Endothelial cell of umbilical vein (primary cell): ENCODE data around the gene FAM47C. TPM values are rescaled to one million over a fixed set of nuclear protein-coding genes. Genes with fewer than 3 reads are reported as not detected.
A peak's percentile ranks its signal among the peaks of the same experiment; 100 is the strongest.
"Not testable (repeated sequence)": the region's sequence is repeated elsewhere in the genome, so short reads cannot be mapped to it uniquely, and the experiment has no call there.

Experiments
- BruUV-seq: library from RNA; stranded (reverse); fragments of 400-500 nt; replicated peaks from 2 replicates; lab custom pipeline; 2021; lab: Mats Ljungman, UMichigan
- CTCF ChIA-PET: fragments of 300-600, 350-600 bp; sonication (Branson Sonifier 250); formaldehyde crosslinking; loops from one replicate; lab custom pipeline; 2021; ENCODE audit warnings: antibody characterized with exemption, inconsistent platforms; lab: Charles Lee
- POLR2A ChIA-PET: fragments of 300-600, 350-600 bp; sonication (Branson Sonifier 250); formaldehyde crosslinking; loops from one replicate; lab custom pipeline; 2021; ENCODE audit warnings: antibody characterized with exemption, inconsistent platforms; lab: Charles Lee
- DNase-seq: peaks from one replicate; pipeline ENCODE4 v3.0.0-alpha.2; 2011; ENCODE audit warnings: low read depth, low spot score
- FAIRE-seq: peaks from 2 replicates; lab custom pipeline; 2011; peaks lifted over from hg19 to GRCh38; lab: Jason Lieb, UNC
- H2AFZ ChIP-seq: 2 replicates; pipeline ENCODE4 v1.6.0; 2012; ENCODE audit warnings: low read depth, low read length, control low read depth, inconsistent platforms
- H3K27ac ChIP-seq: 2 replicates; pipeline ENCODE4 v1.5.1; 2011; ENCODE audit warnings: low read depth, mild to moderate bottlenecking, control low read depth, low read length, moderate library complexity; ENCODE audit not compliant: insufficient read depth
- H3K27me3 ChIP-seq, 2 experiments: 2 replicates each; pipeline versions ENCODE4 v1.6.0 to v1.6.1; 2011; ENCODE audit warnings: low read length in 2 of 2, mixed read lengths in 1 of 2; ENCODE audit not compliant: control insufficient read depth in 2 of 2, insufficient read depth in 2 of 2
- H3K36me3 ChIP-seq, 2 experiments: 2 replicates in 1 of 2; 3 replicates in 1 of 2; pipeline ENCODE4 v1.5.1; 2011; ENCODE audit warnings: low read length in 2 of 2, mild to moderate bottlenecking in 1 of 2, moderate library complexity in 1 of 2; ENCODE audit not compliant: control insufficient read depth in 2 of 2, insufficient read depth in 2 of 2; ENCODE audit errors: extremely low read depth in 1 of 2
- H3K4me1 ChIP-seq: 3 replicates; pipeline ENCODE4 v1.5.1; 2011; ENCODE audit warnings: mild to moderate bottlenecking, low read length; ENCODE audit not compliant: control insufficient read depth, insufficient read depth; ENCODE audit errors: extremely low read depth
- H3K4me2 ChIP-seq: 2 replicates; pipeline ENCODE4 v1.6.1; 2011; ENCODE audit warnings: low read length, control low read depth, mixed read lengths; ENCODE audit not compliant: insufficient read depth
- H3K4me3 ChIP-seq, 3 experiments: fragments of 200-600 bp in 1 of 3; sonication (generic), shearing (Covaris generic) in 1 of 3; replicated peaks in 1 of 3; 2 replicates each; pipeline ENCODE4 v1.5.1; 2011 to 2016; ENCODE audit warnings: control low read depth in 3 of 3, low read length in 3 of 3, mild to moderate bottlenecking in 2 of 3, inconsistent platforms in 1 of 3, low read depth in 1 of 3, moderate library complexity in 1 of 3; ENCODE audit not compliant: insufficient read depth in 1 of 3
- H3K79me2 ChIP-seq: 2 replicates; pipeline ENCODE4 v1.6.0; 2012; ENCODE audit warnings: low read length, inconsistent platforms; ENCODE audit not compliant: control insufficient read depth, insufficient read depth
- H3K9ac ChIP-seq: replicated peaks from 2 replicates; pipeline ENCODE3; 2011; ENCODE audit warnings: low read length, control low read depth; ENCODE audit not compliant: insufficient read depth; ENCODE audit errors: extremely low read depth
- H3K9me1 ChIP-seq: replicated peaks from 3 replicates; pipeline ENCODE4 v1.6.0; 2011; ENCODE audit warnings: mild to moderate bottlenecking, low read length; ENCODE audit not compliant: control insufficient read depth, insufficient read depth; ENCODE audit errors: extremely low read depth
- H3K9me3 ChIP-seq: replicated peaks from 2 replicates; pipeline ENCODE4 v1.5.1; 2012; ENCODE audit warnings: low read length, inconsistent platforms; ENCODE audit not compliant: control insufficient read depth, insufficient read depth
- H4K20me1 ChIP-seq: replicated peaks from 2 replicates; pipeline ENCODE3; 2011; ENCODE audit warnings: mild to moderate bottlenecking, low read length; ENCODE audit not compliant: control insufficient read depth, insufficient read depth; ENCODE audit errors: extremely low read depth
- CTCF ChIP-seq, 2 donors: IDR thresholded peaks; 1 replicate in 1 of 2; 2 replicates in 1 of 2; pipeline ENCODE4 v1.5.1; 2011; ENCODE audit warnings: low read length in 2 of 2, mild to moderate bottlenecking in 2 of 2, moderate library complexity in 2 of 2, control low read depth in 1 of 2, inconsistent platforms in 1 of 2, low read depth in 1 of 2; ENCODE audit not compliant: insufficient read depth in 1 of 2; ENCODE audit errors: extremely low read depth in 1 of 2
- EZH2 ChIP-seq: IDR thresholded peaks from 2 replicates; pipeline ENCODE4 v1.6.1; 2012; ENCODE audit warnings: borderline replicate concordance, low read depth, mild to moderate bottlenecking, moderate library complexity, low read length, inconsistent platforms; ENCODE audit not compliant: severe bottlenecking
- FOS ChIP-seq: IDR thresholded peaks from 2 replicates; pipeline ENCODE4 v1.6.1; 2011; ENCODE audit warnings: mild to moderate bottlenecking, low read length, moderate library complexity, borderline replicate concordance; ENCODE audit not compliant: insufficient read depth
- GATA2 ChIP-seq: IDR thresholded peaks from 2 replicates; pipeline ENCODE4 v1.7.0; 2011; ENCODE audit warnings: low read depth, mild to moderate bottlenecking, moderate library complexity, mixed read lengths, low read length; ENCODE audit not compliant: insufficient read length, insufficient read depth
- JUN ChIP-seq: IDR thresholded peaks from 2 replicates; pipeline ENCODE4 v1.6.1; 2011; ENCODE audit warnings: borderline replicate concordance, low read depth; ENCODE audit not compliant: insufficient read length, insufficient read depth
- MAX ChIP-seq: IDR thresholded peaks from 2 replicates; pipeline ENCODE4 v1.6.1; 2011; ENCODE audit not compliant: insufficient read depth, insufficient read length
- MYC ChIP-seq: IDR thresholded peaks from one replicate; pipeline ENCODE4 v1.6.1; 2011; ENCODE audit warnings: mild to moderate bottlenecking, low read depth, low read length
- POLR2A ChIP-seq: IDR thresholded peaks from 2 replicates; pipeline ENCODE4 v1.6.1; 2012; ENCODE audit warnings: low read depth, mild to moderate bottlenecking, control low read depth, low read length
- POLR2AphosphoS5 ChIP-seq: IDR thresholded peaks from 2 replicates; pipeline ENCODE4 v1.6.1; 2012; ENCODE audit warnings: low read depth, mild to moderate bottlenecking, control low read depth, low read length, moderate library complexity; ENCODE audit not compliant: insufficient read depth
- dilution Hi-C: fragments of 300-500 bp; cut with MboI; formaldehyde crosslinking; loops from one replicate; pipeline ENCODE4 v1.15.0; 2019; ENCODE audit warnings: low sequenced_read_pairs; ENCODE audit not compliant: extremely low pct_ligation_motif_present
- intact Hi-C: fragments of 100-400 bp; cut with micrococcal nuclease; formaldehyde crosslinking; loops from one replicate; pipeline ENCODE4 v1.10.0; 2022
- polyA plus RNA-seq, 4 experiments: library from polyadenylated mRNA; depleted of rRNA in 3 of 4; stranded (reverse) in 3 of 4; unstranded in 1 of 4; fragments of >200 nt; gene quantifications; 2 replicates each; pipeline versions ENCODE4 v1.2.1 to v1.2.3, GENCODE V29; 2011 to 2012; ENCODE audit warnings: missing spikeins in 1 of 4
- total RNA-seq: library from RNA; stranded (reverse); gene quantifications from 2 replicates; pipeline ENCODE4 v1.2.3, GENCODE V29; 2021

The FAM47C gene
- total and polyA plus RNA-seq, 2 donors (not counting 3 experiments of a cell fraction or from before 2014, with no cell fraction given): not detected

GRCh38 chrX:36985416-36986209 is 22.6 kb upstream of the FAM47C start:
- H3K9ac ChIP-seq, intact Hi-C loops, H3K36me3 ChIP-seq, POLR2A ChIA-PET, dilution Hi-C loops, H4K20me1 ChIP-seq, H3K4me1 ChIP-seq, H3K79me2 ChIP-seq, CTCF ChIA-PET, H3K27me3 ChIP-seq, H2AFZ ChIP-seq, H3K9me3 ChIP-seq, BruUV-seq, H3K27ac ChIP-seq, H3K9me1 ChIP-seq, DNase-seq: not testable (repeated sequence)
- peak overlapping the region in 1 of 3 experiments; percentile 18 for H3K4me3 ChIP-seq
- H3K4me2 ChIP-seq: peak overlapping the region; percentile 2
- peak in 1 of 2 donors; percentile 6 for TF ChIP-seq CTCF (IDR thresholded peaks at IDR 0.05; ENCODE audit: extremely low read depth in 1 of 2, insufficient read depth in 1 of 2, low read depth in 1 of 2, low read length in 2 of 2)
- FAIRE-seq: peak; percentile 62

- no TSS peak for BruUV-seq
- Histone ChIP-seq H3K9me1 (no peaks in the 10 kb centered on the region), H3K27ac (no peak overlapping the region), H3K79me2 (no peaks in the 10 kb centered on the region), H3K4me3 (peak overlapping the region in 1 of 3 experiments; percentile 18), H3K9me3 (no peaks in the 10 kb centered on the region), H3K4me2 (no peak overlapping the region), H2AFZ (no peak overlapping the region), H3K27me3 (no peaks in the 10 kb centered on the region), H3K4me1 (no peaks in the 10 kb centered on the region), H3K9ac (no peak overlapping the region), H4K20me1 (no peaks in the 10 kb centered on the region), H3K36me3 (no peaks in the 10 kb centered on the region)
- CTCF ChIA-PET: no interaction called here
- no peak for TF ChIP-seq GATA2
- no peak for TF ChIP-seq EZH2
- TF ChIP-seq MAX: no peak
- TF ChIP-seq MYC: no peak
- TF ChIP-seq POLR2AphosphoS5: no peak
- TF ChIP-seq CTCF (IDR thresholded peaks at IDR 0.05; ENCODE audit: extremely low read depth in 1 of 2, insufficient read depth in 1 of 2, low read depth in 1 of 2, low read length in 2 of 2): no peak
- no peak for TF ChIP-seq FOS
- no peak for TF ChIP-seq JUN
- no peak for TF ChIP-seq POLR2A
- DNase-seq (no peak), FAIRE-seq (no peak)
- POLR2A ChIA-PET: no interaction called here
- intact Hi-C loops (no loop called here), dilution Hi-C loops (no loop called here)
Measured at GRCh38 chrX:36986231-36986630, 21.9 kb upstream of the FAM47C start.
